K562 (cell line): ENCODE data around the gene P2RX2. TPM values are rescaled to one million over a fixed set of nuclear protein-coding genes. Genes with fewer than 3 reads are reported as not detected.
A peak's percentile ranks its signal among the peaks of the same experiment; 100 is the strongest.

ENCODE experiments used
- FOXO4 ChIP-seq: fragments of 450-650 bp; formaldehyde crosslinking; IDR thresholded peaks from 2 replicates; pipeline ENCODE4 v1.4.0; 2020; ENCODE audit warnings: mild to moderate bottlenecking, moderate library complexity
- HMBOX1 ChIP-seq: sonication (generic); IDR thresholded peaks from 2 replicates; pipeline ENCODE4 v1.6.1; 2016
- ILF3 ChIP-seq: fragments of 450-650 bp; IDR thresholded peaks from 2 replicates; pipeline ENCODE4 v1.6.1; 2018; ENCODE audit warnings: antibody characterized with exemption, mild to moderate bottlenecking, moderate library complexity, borderline replicate concordance
- PHF20 ChIP-seq: fragments of 450-650 bp; IDR thresholded peaks from 2 replicates; pipeline ENCODE4 v1.6.1; 2018; ENCODE audit not compliant: partially characterized antibody
- PKNOX1 ChIP-seq: fragments of 450-650 bp; IDR thresholded peaks from 2 replicates; pipeline ENCODE4 v1.6.1; 2016
- TRIM25 ChIP-seq: fragments of 450-650 bp; IDR thresholded peaks from 2 replicates; pipeline ENCODE4 v1.7.0; 2016; ENCODE audit warnings: borderline replicate concordance
- ZBTB2 ChIP-seq: fragments of 450-650 bp; IDR thresholded peaks from 2 replicates; pipeline ENCODE4 v1.6.1; 2016; ENCODE audit warnings: antibody characterized with exemption
- ZNF263 ChIP-seq: sonication (generic); formaldehyde crosslinking; IDR thresholded peaks from 2 replicates; pipeline ENCODE4 v1.8.0; 2022; ENCODE audit warnings: mild to moderate bottlenecking, missing genetic modification reagents, borderline replicate concordance
- ZNF407 ChIP-seq: fragments of 450-650 bp; IDR thresholded peaks from 2 replicates; pipeline ENCODE4 v1.6.1; 2016; ENCODE audit warnings: low read depth
- ZNF57 ChIP-seq: fragments of 450-650 bp; formaldehyde crosslinking; IDR thresholded peaks from 2 replicates; pipeline ENCODE4 v1.4.0; 2020; ENCODE audit warnings: mild to moderate bottlenecking, moderate library complexity
- polyA plus RNA-seq, 8 experiments: library from polyadenylated mRNA; depleted of rRNA in 4 of 8; stranded (reverse) in 5 of 8; unstranded in 3 of 8; fragments of >200 nt; fragmentation: Nextera tagmentation in 2 of 8; fragmentation: Illumina TruSeq in 1 of 8; extraction: Ambion mirVana in 2 of 8; extraction: Trizol in 1 of 8; gene quantifications; 2 replicates each; pipeline versions ENCODE4 v1.2.1 to v1.2.3, GENCODE V29; 2011 to 2014; ENCODE audit warnings: inconsistent platforms in 1 of 8, missing spikeins in 1 of 8
- total RNA-seq, 7 experiments: library from RNA; depleted of rRNA in 6 of 7; stranded (reverse); fragments of >200 nt in 6 of 7; fragmentation: Illumina TruSeq in 2 of 7; extraction: Trizol in 2 of 7; gene quantifications; 2 replicates each; pipeline versions ENCODE4 v1.2.1 to v1.2.3, GENCODE V29; 2011 to 2021; ENCODE audit warnings: low replicate concordance in 1 of 7

The P2RX2 gene
- total and polyA plus RNA-seq, 9 of the 15 experiments (the other 6 are each of a cell fraction or from before 2014, with no cell fraction given), result not detected

GRCh38 chr12:132597333-132598316 lies 21.0 kb upstream of the P2RX2 start (continued):
- peak; percentile 92 for TF ChIP-seq ZNF263 (CRISPR knock-in tag)
- TF ChIP-seq PHF20, result peak; percentile 45
- no peak for TF ChIP-seq FOXO4
- no peak for TF ChIP-seq ZNF57
- no peak for TF ChIP-seq HMBOX1
- peak; percentile 76; the same call in 1 of the 2 replicates for TF ChIP-seq TRIM25
- TF ChIP-seq PKNOX1, result 0 out of 2 replicates have a peak, but pooled peaks have one; percentile 18
- peak; percentile 72; the same call in 1 of the 2 replicates for TF ChIP-seq ZBTB2
- TF ChIP-seq ILF3, result no peak
- TF ChIP-seq ZNF407, result 0 out of 2 replicates have a peak, but pooled peaks have one; percentile 41
